ENCODE results near the gene EXO1.

EXO1 gene

DNA sequence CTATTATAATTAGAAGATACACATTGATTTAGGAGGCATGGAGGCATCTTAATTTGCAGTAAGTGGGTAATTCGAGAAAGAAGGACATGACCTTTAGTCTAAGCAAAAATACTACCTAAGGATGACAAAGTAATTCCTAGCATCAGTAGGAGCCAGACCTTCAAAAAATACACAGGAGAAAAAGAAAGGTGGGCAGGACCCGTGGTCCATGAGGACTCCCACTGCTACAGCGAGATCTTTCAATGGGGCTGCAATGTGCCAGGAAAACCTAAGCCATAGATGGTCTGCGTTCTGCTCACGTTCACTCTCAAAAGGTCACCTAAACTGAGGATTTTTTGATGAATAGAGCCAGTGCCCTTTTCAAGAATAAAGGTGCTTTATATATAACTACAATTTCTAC lies 10.6 kb upstream of the EXO1 start:
- TF ChIP-seq ZFX (IDR thresholded peaks at IDR 0.05), result no peak
- TF ChIP-seq, protein P1, sequence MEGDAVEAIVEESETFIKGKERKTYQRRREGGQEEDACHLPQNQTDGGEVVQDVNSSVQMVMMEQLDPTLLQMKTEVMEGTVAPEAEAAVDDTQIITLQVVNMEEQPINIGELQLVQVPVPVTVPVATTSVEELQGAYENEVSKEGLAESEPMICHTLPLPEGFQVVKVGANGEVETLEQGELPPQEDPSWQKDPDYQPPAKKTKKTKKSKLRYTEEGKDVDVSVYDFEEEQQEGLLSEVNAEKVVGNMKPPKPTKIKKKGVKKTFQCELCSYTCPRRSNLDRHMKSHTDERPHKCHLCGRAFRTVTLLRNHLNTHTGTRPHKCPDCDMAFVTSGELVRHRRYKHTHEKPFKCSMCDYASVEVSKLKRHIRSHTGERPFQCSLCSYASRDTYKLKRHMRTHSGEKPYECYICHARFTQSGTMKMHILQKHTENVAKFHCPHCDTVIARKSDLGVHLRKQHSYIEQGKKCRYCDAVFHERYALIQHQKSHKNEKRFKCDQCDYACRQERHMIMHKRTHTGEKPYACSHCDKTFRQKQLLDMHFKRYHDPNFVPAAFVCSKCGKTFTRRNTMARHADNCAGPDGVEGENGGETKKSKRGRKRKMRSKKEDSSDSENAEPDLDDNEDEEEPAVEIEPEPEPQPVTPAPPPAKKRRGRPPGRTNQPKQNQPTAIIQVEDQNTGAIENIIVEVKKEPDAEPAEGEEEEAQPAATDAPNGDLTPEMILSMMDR (conservative IDR thresholded peaks at IDR 0.05), result no peak

GRCh38 chr1:241837901-241838300 lies 10.1 kb upstream of the EXO1 start:
- TF ChIP-seq, protein P1 (conservative IDR thresholded peaks at IDR 0.05), result no peak
- no peak for TF ChIP-seq ZFX (IDR thresholded peaks at IDR 0.05)
- H3K27ac ChIP-seq, result no peak overlapping the region

More for the DNA sequence above, 10.6 kb upstream of the EXO1 start:
- H3K27ac ChIP-seq, result no peak overlapping the region

- H3K27ac ChIP-seq, result no peak overlapping the region
- TF ChIP-seq, protein P1 (conservative IDR thresholded peaks at IDR 0.05), result no peak
- TF ChIP-seq ZFX (IDR thresholded peaks at IDR 0.05), result no peak
Observed at GRCh38 chr1:241838897-241839296, 9.1 kb upstream of the EXO1 start.

DNA sequence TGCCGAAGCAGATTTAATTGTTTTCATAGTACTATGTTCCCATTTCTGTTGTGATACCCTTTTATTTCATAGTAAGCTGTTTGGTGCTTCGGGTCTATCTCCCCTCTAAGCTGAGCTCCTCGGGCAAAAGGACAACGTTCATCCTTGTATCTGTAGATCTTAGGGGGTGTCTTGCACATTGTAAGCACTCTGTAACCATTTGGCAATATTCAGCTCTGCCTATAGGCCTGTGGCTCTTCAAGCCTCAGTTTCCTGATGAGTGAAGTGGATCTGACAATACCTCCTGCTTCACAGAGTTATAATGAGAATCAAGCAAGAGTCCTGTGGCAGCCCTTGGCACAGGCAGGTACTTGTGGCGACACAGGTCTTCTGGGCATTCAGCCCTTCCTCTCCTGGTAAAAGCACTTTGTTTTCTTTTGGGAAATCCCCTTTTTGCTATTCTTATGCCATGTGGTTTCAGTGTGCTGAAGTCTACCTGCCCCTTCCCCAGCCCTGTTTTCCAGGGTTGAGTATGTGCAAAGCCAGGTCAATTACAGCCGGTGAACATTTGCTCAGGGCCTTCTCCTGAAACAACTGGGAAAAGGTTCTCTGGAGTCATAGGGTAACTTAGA lies 8.5 kb upstream of the EXO1 start:
- TF ChIP-seq ZFX (IDR thresholded peaks at IDR 0.05), result no peak
- TF ChIP-seq, protein P1 (conservative IDR thresholded peaks at IDR 0.05), result no peak
- H3K27ac ChIP-seq, result no peak overlapping the region

- no peak overlapping the region for H3K27ac ChIP-seq
- TF ChIP-seq ZFX (IDR thresholded peaks at IDR 0.05), result no peak
- TF ChIP-seq, protein P1 (conservative IDR thresholded peaks at IDR 0.05), result no peak
Observed at GRCh38 chr1:241840164-241840563, 7.8 kb upstream of the EXO1 start.

DNA sequence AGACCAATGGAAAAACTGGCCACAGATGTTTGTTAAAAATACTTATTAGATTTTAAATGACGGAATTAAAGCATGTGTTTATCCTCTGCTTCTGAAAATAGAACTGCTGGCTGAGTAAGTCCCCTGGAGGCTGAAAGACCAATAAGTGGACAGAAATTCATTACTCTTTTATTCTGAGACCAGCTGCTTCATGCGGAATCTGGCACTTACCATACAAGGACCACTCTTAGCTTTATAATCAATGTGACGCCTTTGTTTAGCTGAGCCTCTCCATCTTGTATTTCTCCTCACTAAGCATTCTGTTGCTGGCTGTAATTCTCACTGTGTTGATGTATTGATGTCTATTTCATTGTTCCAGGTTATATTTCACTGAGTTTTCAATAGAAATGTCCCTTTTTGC lies 6.3 kb upstream of the EXO1 start:
- no peak overlapping the region for H3K27ac ChIP-seq
- TF ChIP-seq, protein P1 (conservative IDR thresholded peaks at IDR 0.05), result no peak
- no peak for TF ChIP-seq ZFX (IDR thresholded peaks at IDR 0.05)

DNA sequence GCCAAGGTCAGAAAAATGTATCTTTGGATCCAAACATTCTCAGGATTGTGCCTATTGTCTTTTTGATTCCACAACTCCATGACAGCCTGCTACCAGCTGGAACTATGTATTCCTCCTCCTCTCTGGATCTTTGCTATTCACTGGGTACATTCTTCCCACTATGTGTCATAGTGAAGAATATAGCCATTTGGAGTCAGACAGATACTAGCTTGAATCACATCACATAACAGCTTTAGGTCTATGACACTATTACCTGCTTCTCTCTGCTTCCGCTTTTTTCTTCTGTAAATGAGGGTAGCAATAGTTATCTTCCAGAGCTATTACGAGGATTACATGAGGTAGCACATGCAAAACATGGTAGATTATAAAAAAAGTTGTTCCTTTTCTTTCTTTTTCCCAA lies 5.4 kb upstream of the EXO1 start:
- TF ChIP-seq ZFX (IDR thresholded peaks at IDR 0.05), result no peak
- TF ChIP-seq, protein P1 (conservative IDR thresholded peaks at IDR 0.05), result no peak
- H3K27ac ChIP-seq, result no peak overlapping the region
